Aorta (tissue), 5 donors: ENCODE measurements around the gene LAPTM5. TPM values are rescaled to one million over a fixed set of nuclear protein-coding genes. Genes with fewer than 3 reads are reported as not detected.

ENCODE experiments used
- ATAC-seq: fragments of 200-7000 bp; cut with Tn5 transposase; one replicate; pipeline ENCODE4 v1.9.1; 2022; ENCODE audit warnings: moderate library complexity; ENCODE audit not compliant: low FRiP score
- DNase-seq, 2 donors: peaks; one replicate each; pipeline ENCODE4 v3.0.0-alpha.2; 2020
- H3K27ac ChIP-seq, 2 donors: one replicate each; pipeline ENCODE4 v1.5.1; 2013; ENCODE audit warnings: low read length in 2 of 2, mild to moderate bottlenecking in 2 of 2, moderate library complexity in 2 of 2, control low read depth in 1 of 2, inconsistent platforms in 1 of 2, low read depth in 1 of 2
- H3K27me3 ChIP-seq, 2 donors: one replicate each; pipeline ENCODE4 v1.6.1; 2013; ENCODE audit warnings: control low read depth in 1 of 2, low read length in 1 of 2, mild to moderate bottlenecking in 1 of 2, moderate library complexity in 1 of 2; ENCODE audit not compliant: insufficient read depth in 2 of 2, control insufficient read depth in 1 of 2
- H3K36me3 ChIP-seq, 2 donors: one replicate each; pipeline ENCODE4 v1.6.1; 2013; ENCODE audit warnings: control low read depth in 1 of 2, low read length in 1 of 2, mild to moderate bottlenecking in 1 of 2; ENCODE audit not compliant: insufficient read depth in 2 of 2, control insufficient read depth in 1 of 2
- H3K4me1 ChIP-seq, 2 donors: one replicate each; pipeline ENCODE4 v1.6.1; 2013; ENCODE audit warnings: low read length in 2 of 2, control low read depth in 1 of 2, mild to moderate bottlenecking in 1 of 2, moderate library complexity in 1 of 2; ENCODE audit not compliant: insufficient read depth in 2 of 2, control insufficient read depth in 1 of 2
- H3K4me3 ChIP-seq, 2 donors: one replicate each; pipeline ENCODE4 v1.5.1; 2013; ENCODE audit warnings: low read length in 2 of 2, control low read depth in 1 of 2, mild to moderate bottlenecking in 1 of 2
- H3K9me3 ChIP-seq: one replicate; pipeline ENCODE4 v1.6.1; 2013; ENCODE audit warnings: mild to moderate bottlenecking, low read length; ENCODE audit not compliant: control insufficient read depth
- WGBS, 2 donors: extraction: QIAGEN DNeasy Blood & Tissue Kit; methylation state at CpG; one replicate each; pipeline ENCODE4 v1.1.7; 2013; 5-methylcytosine and 5-hydroxymethylcytosine counted together
- intact Hi-C, 2 donors: fragments of 100-400 bp; cut with DNase I; formaldehyde crosslinking; loops; one replicate each; pipeline versions ENCODE4 v1.14.2 to v1.15.0; 2022
- polyA plus RNA-seq, 2 donors: library from polyadenylated mRNA; stranded (reverse); fragments of 200-250 nt; gene quantifications; one replicate each; pipeline ENCODE4 v1.2.3, GENCODE V29; 2013
- total RNA-seq, 2 donors: library from RNA; stranded (reverse); fragmentation: NEBNext Ultra II Directional; extraction: Animal tissue kit (Norgen Biotek cat#: 25700); gene quantifications; one replicate each; pipeline ENCODE4 v1.2.1, GENCODE V29; 2021
- donor health status: healthy with polysubstance abuse.
- donor health status: Bipolar disorder and iron deficiency.
- donor health status: DM: no; HTN: no; CAD: no.
- donor health status: DM: no; HTN: no; CAD: no.
- donor health status: DM: yes; HTN: yes; CAD: no.

LAPTM5 gene
- total and polyA plus RNA-seq, 4 donors: 18.0 to 122 (median 115) TPM

DNA sequence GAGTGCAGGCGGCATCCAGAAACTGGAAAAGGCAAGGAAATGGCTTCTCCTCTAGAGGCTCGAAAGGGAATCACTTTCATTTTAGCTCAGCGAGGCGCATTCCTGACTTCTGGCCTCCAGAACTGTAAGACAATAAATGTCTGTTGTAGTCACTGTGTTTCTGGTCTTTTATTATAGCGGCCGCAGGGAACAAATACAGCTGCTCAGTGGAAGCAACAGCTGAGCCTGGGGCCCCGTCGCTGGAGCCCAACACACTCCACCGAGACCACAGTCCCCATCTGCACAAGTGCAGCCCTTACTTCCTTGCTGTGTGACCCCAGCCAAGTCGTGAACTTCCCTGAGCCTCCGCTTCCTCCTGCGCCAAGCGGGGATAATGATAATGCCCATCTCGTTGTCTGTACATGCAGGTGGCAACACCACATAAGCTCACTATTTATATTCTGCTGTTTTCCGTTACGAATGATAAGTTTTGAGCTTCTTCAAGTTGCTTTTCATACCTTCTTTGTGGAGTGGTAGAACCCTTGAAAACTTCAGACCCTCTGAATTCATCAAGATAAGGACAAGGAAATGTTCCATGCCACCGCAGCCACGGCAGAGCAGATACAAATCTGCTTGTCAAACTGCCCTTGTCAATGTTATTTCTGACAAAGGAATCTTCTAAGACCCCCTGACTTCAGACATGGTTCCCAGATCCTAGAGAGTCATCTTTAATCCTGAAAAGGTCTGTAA is 3.2 kb upstream of the LAPTM5 start:
- intact Hi-C loops: no loop called here
- no peaks in the 10 kb centered on the region for H3K36me3 ChIP-seq
- WGBS, 2 donors: 95% methylated on average over 18 of the region's 18 CpGs
- H3K9me3 ChIP-seq: no peaks in the 10 kb centered on the region
- no peak overlapping the region for H3K4me3 ChIP-seq
- H3K27me3 ChIP-seq: no peaks in the 10 kb centered on the region
- no peaks in the 10 kb centered on the region for H3K4me1 ChIP-seq
- ATAC-seq (no peak), DNase-seq (no peak)
- H3K27ac ChIP-seq: no peak overlapping the region

DNA sequence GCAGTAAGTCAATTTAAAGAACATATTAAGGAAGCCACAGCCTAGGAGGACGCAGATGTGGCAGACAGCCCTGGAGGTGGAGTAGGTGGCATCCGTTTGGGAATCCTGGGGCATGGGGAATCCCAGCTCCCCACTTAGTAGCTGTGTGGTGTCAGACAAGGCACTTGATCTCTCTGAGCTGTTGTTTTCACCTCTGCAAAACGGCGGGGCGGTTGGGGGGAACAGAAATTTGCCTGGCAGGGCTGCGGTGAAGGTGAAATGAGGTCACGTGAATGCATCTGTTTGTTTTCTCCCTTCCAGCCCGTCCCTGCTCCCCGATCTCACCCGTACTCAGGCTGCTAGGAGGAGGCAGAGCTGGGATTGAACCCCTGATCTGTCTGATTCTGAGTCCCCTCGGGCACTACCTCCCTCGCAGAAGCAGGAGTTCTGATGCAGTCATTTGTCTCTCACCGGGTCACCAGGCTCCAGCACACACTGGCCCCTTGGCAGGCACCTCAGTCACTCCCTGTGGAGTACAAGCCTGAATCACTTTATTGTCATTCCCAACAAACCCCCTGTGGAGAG is 2.2 kb upstream of the LAPTM5 start:
- Histone ChIP-seq H3K4me1 (no peaks in the 10 kb centered on the region), H3K36me3 (no peaks in the 10 kb centered on the region), H3K9me3 (no peaks in the 10 kb centered on the region), H3K27me3 (no peaks in the 10 kb centered on the region), H3K27ac (no peak overlapping the region), H3K4me3 (no peak overlapping the region)
- ATAC-seq (no peak), DNase-seq (no peak)
- intact Hi-C loops: no loop called here
- WGBS, 2 donors: 89 to 94% methylated on average over 13 of the region's 13 CpGs

GRCh38 chr1:30758785-30759380 is 1.3 kb upstream of the LAPTM5 start:
- intact Hi-C loops: no loop called here
- Histone ChIP-seq H3K27ac (no peak overlapping the region), H3K36me3 (no peaks in the 10 kb centered on the region), H3K9me3 (no peaks in the 10 kb centered on the region), H3K4me3 (no peak overlapping the region), H3K27me3 (no peaks in the 10 kb centered on the region), H3K4me1 (no peaks in the 10 kb centered on the region)
- ATAC-seq (no peak), DNase-seq (no peak)

DNA sequence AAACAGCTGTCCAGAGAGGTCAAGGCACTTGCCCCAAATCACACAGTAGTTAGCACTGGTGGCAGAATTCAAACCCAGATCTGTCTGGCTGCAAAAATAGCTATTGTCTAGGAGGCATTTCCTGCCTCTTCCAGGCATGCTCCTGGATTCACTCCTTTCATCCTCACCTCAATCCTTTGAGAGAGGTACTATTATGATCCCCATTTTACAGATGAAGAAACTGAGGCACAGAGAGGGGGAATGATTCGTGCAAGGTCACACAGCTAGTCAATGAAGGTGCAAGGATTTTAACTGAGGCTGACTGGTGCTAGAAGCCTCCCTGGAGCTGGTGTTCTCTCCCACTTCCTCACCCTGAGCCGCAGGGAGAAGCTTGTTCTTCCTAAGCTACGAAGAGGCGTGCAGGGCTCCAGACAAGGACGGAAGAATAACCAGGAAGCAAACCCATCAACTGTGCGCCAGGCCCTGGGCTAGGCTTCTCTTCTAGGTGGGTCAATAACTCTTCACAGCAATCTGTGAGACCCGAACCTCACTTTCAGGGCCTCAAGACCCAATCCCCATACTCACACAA is 631 bp upstream of the LAPTM5 start:
- ATAC-seq (no peak), DNase-seq (no peak)
- H3K9me3 ChIP-seq: no peaks in the 10 kb centered on the region
- no peaks in the 10 kb centered on the region for H3K27me3 ChIP-seq
- H3K4me3 ChIP-seq: no peak overlapping the region
- no peak overlapping the region for H3K27ac ChIP-seq
- WGBS, 2 donors: 94% methylated on average over 7 of the region's 7 CpGs
- no peaks in the 10 kb centered on the region for H3K36me3 ChIP-seq
- intact Hi-C loops: no loop called here
- H3K4me1 ChIP-seq: no peaks in the 10 kb centered on the region

DNA sequence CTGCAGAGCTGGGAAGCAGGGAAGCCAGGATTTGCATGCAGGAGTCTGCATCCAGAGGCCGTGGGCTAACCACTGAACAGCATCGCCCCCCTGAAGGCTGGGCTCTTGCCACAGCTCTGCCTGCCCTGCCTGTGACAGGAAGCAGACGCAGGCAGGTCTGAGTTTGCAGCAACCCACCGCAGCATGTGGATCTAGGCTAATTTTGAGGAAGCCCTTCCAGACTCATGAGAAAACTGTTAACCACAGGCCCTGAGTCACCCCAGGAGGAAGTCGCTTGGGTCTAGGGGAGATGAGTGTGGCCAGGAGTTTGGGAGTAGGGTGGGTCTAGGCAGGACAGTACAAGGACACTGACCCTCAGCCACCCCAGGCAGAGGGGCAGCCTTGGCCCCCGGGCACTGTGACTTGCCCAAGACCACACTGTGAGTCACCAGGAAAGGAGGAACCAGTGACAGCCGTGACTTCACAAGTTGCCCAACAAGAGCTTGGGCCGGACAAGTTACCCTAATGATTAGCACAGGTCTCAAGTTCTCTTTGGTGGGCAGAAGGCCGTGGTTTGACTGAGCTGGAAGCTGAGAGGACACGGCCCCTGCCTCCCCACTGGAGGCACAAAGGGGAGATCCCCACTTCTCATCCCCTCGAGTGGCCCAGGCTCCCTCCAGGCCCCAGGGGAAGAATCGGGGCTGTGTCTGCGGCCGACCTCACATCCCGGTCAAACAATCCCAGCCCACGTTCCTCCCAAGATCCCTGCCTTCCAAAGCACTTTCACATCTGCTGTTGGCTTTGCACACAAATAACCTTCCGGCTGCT is 826 bp downstream of the LAPTM5 start:
- no peak overlapping the region for H3K27ac ChIP-seq
- no peaks in the 10 kb centered on the region for H3K9me3 ChIP-seq
- intact Hi-C loops: no loop called here
- DNase-seq (peak; percentile 83 to 87), ATAC-seq (peak; percentile 71)
- H3K4me1 ChIP-seq: no peaks in the 10 kb centered on the region
- 57 to 78% methylated on average over 17 of the region's 17 CpGs for WGBS, 2 donors
- no peak overlapping the region for H3K4me3 ChIP-seq
- no peaks in the 10 kb centered on the region for H3K36me3 ChIP-seq
- no peaks in the 10 kb centered on the region for H3K27me3 ChIP-seq

- ATAC-seq (no peak), DNase-seq (no peak)
- no peak overlapping the region for H3K27ac ChIP-seq
- WGBS, 2 donors: 90 to 95% methylated on average over 4 of the region's 4 CpGs
- no peaks in the 10 kb centered on the region for H3K9me3 ChIP-seq
- intact Hi-C loops: no loop called here
- no peaks in the 10 kb centered on the region for H3K27me3 ChIP-seq
- no peaks in the 10 kb centered on the region for H3K4me1 ChIP-seq
- no peaks in the 10 kb centered on the region for H3K36me3 ChIP-seq
- no peak overlapping the region for H3K4me3 ChIP-seq
These were observed 1.4 kb downstream of the LAPTM5 start for GRCh38 chr1:30756206-30756544.

GRCh38 chr1:30755746-30756145 is 1.8 kb downstream of the LAPTM5 start:
- H3K4me3 ChIP-seq: no peak overlapping the region
- DNase-seq (no peak), ATAC-seq (no peak)
- intact Hi-C loops: no loop called here
- 92 to 96% methylated on average over 4 of the region's 4 CpGs for whole genome bisulfite sequencing, 2 donors
- no peaks in the 10 kb centered on the region for H3K9me3 ChIP-seq
- H3K27me3 ChIP-seq: no peaks in the 10 kb centered on the region
- H3K4me1 ChIP-seq: no peaks in the 10 kb centered on the region
- H3K36me3 ChIP-seq: no peaks in the 10 kb centered on the region
- H3K27ac ChIP-seq: no peak overlapping the region

DNA sequence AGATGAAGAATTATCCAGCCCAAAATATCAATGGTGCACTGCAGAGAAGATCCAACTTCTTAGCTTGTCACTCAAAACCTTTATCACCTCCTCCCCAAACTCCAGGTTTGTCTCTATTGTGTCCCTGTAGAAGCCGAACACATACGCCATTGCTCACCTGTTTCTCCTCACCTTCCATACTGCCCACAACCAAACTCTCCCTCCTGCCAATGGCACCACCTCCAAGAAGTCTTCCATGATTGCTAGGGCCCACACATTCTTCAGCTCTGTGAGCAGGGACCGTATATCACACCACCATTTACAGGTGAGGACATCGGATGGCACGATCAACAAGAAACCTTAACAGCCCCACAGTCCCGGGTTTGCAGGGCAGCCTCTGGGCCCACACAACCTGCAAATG is 2.2 kb downstream of the LAPTM5 start:
- no peaks in the 10 kb centered on the region for H3K36me3 ChIP-seq
- intact Hi-C loops: no loop called here
- H3K27me3 ChIP-seq: no peaks in the 10 kb centered on the region
- H3K4me3 ChIP-seq: no peak overlapping the region
- no peak overlapping the region for H3K27ac ChIP-seq
- ATAC-seq (no peak), DNase-seq (no peak)
- H3K4me1 ChIP-seq: no peaks in the 10 kb centered on the region
- 94 to 95% methylated on average over 6 of the region's 6 CpGs for WGBS, 2 donors
- H3K9me3 ChIP-seq: no peaks in the 10 kb centered on the region
